ENCODE results near the gene SETBP1.

SETBP1 gene

DNA sequence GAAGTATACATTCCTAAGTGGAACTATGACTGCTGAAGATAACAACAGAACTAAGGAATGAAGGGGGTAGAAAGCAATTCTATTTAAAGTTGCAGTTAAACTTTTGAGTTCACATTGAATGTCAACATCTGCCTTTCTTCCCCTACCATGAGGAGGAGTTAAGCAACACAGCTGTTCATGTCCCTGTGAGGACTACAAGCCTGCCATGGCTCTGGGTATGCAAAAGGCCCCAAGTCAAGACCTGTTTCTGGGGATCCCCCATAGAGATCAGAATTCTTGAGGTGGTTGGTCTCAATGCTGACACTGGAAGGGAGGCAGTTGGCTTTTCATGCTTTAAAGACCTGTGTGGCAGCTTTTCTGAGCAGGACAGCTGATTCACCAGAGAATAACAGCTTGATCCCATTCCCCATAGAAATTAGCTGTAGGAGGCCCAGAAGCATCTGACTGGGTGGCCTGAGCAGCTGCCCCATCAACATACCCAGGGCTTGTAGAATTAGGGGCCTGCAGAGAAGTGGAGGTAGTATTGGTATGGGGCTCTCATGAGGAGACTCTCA lies 131.0 kb downstream of the SETBP1 start:
- in situ Hi-C loops (cut with MboI; ENCODE audit: low sequenced_read_pairs), result no loop called here

DNA sequence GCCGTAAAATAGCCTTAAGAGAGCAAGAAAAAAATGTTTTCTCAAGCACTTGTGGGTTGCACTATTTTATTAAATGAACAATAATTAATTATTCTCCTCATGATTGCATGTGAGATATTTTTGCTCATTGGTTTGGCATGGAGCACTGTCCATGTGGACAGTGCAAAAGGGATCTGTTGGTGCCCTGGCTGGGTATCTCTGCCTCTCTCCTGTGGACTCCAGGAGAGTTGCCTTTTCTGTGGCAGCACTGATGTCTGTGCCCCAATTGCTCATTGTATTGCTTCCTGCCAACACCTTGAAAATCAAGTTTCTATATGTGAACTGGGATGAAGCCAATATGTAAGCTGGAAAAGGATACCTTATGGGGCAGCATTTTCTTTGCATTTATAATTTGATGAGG lies 131.7 kb downstream of the SETBP1 start:
- in situ Hi-C loops (cut with MboI; ENCODE audit: low sequenced_read_pairs), result no loop called here

DNA sequence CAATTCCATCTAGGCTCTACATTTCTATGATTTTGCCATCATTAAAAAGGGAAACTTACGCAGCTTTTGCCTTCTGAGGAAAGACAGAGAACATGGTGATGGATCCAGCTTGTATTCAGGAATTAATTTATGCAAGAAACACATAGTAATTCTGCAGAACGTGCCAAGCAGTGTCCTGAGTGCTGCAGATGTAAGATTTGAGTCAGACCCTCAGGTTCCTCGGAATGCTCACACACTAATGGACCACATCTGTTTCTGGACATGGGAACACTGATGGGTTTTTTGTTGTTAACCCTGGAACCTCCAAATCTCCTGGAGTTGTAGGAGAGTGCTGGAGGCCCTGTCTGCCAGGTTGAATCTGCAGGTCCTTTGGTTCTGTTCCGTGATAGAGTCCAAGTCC lies 132.9 kb downstream of the SETBP1 start:
- in situ Hi-C loops (cut with MboI; ENCODE audit: low sequenced_read_pairs), result no loop called here

DNA sequence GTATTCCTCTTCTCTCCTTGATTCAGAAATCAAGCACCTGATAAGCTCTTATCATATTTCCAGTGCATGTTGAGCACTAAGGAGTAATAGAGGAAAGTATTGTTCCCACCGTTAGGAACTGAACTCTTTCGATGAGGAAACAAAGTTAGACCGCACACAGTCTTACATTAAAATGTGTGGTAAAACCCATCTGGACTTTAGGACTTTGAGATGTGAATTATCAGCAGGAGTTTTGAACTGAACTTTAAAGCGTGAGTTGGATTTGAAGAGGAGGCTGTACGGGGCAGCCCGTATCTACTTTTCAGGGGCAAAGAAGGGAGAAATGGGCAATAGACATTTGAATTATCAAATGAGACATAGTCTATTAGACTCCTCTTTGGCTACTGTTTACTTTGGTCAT lies 134.4 kb downstream of the SETBP1 start:
- in situ Hi-C loops (cut with MboI; ENCODE audit: low sequenced_read_pairs), result no loop called here

DNA sequence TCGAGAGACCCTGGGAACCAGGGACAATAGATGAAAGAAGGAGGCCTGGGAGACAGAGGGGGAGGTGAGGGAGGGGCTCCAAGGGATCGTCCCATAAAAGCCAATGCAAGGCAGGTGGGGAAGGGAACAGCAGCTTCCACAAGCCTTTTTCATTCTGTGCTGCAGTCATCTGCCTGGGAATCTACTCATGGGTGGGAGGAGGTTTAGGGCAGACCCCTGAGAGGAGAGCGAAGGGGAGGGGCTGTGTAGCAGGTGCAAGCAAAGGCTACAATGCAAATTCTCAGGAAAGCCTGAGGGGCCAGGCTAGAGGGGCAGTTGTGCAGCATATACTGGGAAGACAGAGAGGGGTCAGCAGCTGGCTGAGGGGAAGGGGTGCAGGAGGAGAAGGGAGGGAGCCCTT lies 135.4 kb downstream of the SETBP1 start:
- in situ Hi-C loops (cut with MboI; ENCODE audit: low sequenced_read_pairs), result no loop called here

DNA sequence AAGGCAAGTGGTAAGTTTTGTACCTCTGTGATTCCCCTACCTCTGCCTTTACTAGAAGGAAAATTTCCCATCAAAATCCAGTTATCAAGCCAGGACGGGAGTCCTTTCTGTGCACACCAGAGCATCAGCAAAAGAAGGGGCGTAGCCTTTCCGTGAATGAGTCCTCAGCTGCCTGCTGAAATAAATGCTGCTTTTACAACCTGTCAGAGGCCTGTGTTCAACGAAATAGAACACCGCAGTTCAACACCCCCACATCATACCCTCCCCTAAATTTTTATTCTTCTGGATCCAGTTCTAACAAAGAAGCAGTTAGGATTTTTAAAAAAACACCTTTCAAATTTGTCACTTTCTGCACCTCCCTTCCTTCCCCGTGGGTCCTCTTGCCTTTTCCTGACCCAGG lies 135.8 kb downstream of the SETBP1 start:
- in situ Hi-C loops (cut with MboI; ENCODE audit: low sequenced_read_pairs), result no loop called here

DNA sequence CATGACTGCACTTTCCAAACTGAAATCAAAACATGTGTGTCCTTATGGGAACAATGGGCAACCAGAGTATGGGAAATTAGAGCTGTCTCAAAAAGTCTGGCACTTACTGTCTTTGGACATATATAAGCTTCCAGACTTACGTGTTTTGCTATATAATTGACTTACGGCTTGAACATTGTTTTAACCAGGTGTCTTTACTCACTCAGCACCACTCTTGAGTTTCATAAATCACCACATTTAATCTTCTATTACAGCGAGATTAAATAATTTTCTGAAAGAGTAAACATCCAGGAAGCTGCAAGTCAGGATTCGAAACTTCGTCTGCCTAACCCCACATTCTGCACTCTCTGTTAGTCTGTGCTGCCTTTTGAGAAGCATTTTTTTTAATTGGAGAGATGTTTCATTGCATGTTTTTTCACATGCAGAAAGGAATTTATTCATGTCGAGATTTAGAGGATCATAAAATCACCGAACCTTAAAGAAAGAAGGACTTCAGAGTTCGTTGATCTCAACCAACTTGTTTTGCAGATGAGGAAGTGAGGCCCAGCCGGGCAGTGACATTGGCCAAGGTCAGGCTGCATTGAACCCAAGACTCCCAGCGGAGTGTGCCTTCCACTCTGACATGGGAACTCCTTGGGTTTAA lies 137.3 kb downstream of the SETBP1 start:
- in situ Hi-C loops (cut with MboI; ENCODE audit: low sequenced_read_pairs), result no loop called here

DNA sequence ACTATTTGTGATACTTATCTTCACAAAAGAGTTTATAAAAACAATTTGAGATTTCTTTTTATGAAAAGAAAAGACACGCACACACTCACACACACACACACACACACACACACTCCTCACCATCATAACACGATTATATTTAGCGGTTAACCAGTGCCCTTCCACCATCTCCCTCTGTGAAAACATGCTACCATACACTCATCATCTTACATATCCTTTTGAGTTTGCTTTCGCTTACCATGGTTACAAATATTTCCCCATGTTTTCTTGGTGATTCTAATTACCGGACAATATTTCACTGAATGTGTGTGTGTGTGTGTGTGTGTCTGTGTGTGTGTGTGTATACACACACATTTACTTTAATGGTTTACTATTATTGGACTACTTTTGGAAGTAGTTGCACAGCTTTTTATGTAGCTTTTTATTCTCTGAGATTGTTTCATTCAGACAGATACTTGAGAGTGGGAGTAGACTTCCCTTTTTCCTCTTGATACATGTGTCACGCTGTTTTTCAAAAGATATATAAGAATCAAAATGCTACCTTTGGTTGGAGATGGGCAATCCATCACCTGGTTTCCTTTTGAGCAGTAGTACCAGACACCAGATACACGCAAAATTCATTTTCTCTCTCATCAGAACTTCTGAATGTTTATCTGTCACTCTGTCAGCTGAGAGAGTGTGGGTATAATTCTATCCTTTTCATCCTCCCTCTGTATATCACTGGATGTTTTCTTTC lies 138.1 kb downstream of the SETBP1 start:
- in situ Hi-C loops (cut with MboI; ENCODE audit: low sequenced_read_pairs), result no loop called here

DNA sequence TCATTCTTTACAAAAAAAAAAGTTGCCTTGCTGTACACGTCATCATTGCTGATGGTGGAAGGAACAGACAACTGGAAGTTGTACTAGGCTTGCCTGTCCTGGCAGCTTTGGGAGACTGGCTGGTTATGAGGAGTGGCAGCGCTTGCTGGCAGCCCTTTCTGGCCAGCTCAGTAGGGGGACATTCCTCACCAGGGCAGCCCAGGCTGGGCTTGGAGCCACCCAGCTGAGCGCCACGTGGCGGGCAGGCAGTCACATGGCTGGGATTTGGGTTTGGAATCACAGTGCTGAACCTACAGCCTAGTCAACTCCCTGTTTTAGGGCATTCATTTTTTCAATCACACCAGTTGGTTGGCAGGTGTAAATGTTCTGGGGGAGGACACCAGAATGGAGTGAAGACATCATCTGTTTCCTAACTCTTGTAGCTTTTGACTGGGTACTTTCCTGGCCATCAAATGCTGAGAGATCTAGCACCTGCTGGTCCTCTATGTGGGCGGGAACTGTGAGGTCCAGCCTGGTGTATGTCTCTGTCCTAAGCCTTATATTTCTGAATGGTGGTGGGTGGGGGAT lies 139.3 kb downstream of the SETBP1 start:
- in situ Hi-C loops (cut with MboI; ENCODE audit: low sequenced_read_pairs), result no loop called here

DNA sequence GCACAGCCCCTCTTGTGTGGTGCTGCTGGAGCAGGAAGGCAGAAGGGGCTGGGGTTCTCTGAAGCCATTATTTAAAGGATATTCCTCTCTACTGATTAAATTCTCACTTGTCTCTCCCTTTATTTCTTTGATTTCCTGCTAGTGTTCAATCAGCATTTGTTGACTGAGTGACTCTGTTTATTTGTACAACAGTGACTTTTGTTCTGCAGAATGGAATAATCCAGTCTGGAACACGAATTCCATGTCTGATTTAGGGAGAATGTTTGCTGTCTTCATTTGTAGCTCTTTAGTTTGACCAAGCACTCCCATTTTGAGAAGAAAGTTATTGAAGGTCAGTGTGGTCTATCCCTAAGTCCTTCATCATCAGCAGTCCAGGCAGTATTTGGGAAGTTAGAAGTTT lies 141.2 kb downstream of the SETBP1 start:
- in situ Hi-C loops (cut with MboI; ENCODE audit: low sequenced_read_pairs), result no loop called here

DNA sequence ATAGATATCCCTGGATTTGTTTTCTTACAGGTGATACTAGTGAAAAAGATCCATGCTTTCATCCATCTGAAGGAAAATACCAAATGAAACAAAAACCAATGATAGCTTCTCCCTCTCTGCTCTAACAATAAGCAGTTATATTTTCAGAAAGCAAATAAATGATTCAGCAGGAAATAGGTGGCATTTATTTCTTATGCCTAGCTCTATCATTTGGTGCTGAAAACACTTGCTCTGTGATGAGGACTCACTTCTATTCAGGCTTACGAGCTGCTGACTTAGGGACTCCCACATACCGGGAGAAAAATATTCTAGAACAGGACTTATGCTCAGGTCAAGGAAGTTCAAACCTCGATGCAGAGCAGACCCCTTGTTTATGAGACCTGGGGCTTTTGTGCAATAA lies 142.6 kb downstream of the SETBP1 start:
- in situ Hi-C loops (cut with MboI; ENCODE audit: low sequenced_read_pairs), result no loop called here

DNA sequence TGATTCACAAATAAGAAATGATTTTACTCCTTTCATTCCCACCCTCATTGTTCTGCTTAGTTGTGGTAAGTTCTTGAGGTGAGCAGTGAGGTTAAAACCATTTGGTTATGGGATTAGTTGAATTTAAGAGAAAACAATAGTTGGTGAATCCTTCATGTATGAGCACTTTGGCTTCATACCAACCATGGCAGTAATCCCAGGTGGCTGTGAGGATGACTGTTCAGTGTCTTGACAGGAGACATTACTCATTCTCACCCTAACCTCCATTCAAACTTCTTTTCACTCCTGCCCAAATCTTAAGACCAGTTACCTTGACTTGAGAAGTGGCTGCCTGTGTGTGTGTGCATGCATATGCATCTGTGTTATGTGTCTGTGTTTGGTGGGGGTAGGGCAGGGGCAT lies 143.1 kb downstream of the SETBP1 start:
- in situ Hi-C loops (cut with MboI; ENCODE audit: low sequenced_read_pairs), result no loop called here

DNA sequence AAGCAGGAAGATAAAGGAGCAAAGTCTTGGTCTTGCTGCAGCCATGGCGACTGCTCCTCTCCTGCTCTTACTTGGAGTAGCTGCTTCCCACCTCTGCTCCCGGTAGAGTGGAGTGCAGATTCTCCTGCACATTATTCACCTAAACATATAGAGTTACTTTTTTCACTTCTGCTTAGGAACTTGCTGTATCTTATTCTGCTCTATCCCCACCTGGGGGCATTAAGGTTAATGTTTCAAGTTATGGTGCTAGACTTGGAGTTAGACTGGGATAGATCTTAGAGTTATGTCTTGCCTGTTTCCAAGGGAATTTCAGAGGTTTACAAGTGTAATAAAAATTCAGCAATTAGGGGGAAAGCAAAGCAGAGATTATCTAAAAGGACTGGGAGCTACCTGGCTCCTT lies 144.2 kb downstream of the SETBP1 start:
- in situ Hi-C loops (cut with MboI; ENCODE audit: low sequenced_read_pairs), result no loop called here

DNA sequence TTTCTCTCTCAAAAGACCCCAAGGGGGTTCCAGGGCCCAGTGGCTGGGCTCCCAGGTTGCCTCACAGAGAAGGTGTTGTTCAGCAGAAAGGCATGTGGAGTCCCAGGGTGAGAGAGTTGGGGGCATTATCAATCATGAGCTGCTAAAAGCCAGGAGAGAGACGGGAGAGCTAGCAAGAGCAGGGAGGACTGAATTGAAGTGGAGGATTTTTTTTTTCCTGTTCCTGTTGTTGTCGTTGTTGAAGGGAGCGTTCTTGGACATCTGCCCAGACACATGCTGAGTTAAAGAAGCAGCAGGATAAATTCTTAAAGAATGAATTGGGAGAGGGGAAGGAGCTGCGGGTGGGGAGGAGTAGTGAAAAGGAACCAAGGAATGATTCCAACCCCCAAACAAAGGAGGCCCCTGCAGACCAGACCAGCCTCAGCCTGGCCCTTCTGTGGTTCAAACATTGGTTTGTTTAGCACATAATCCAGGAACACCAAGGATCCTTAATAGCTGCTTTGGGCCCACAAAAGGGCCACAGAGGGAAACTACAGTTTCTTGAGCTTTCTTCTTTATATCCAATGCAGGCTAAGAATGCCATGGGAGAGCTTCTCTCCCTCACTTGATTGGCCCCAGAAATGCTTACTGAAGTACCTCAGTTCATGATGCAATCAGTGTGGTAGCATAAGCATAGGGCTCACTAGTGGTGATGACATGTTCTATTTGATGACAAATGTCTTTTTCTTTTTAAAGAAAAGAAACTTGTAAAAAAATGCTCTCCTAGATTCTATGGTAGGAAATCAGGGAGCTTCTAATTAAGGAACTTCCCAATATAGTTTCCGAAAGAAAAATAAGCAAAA lies 146.0 kb downstream of the SETBP1 start:
- in situ Hi-C loops (cut with MboI; ENCODE audit: low sequenced_read_pairs), result no loop called here

DNA sequence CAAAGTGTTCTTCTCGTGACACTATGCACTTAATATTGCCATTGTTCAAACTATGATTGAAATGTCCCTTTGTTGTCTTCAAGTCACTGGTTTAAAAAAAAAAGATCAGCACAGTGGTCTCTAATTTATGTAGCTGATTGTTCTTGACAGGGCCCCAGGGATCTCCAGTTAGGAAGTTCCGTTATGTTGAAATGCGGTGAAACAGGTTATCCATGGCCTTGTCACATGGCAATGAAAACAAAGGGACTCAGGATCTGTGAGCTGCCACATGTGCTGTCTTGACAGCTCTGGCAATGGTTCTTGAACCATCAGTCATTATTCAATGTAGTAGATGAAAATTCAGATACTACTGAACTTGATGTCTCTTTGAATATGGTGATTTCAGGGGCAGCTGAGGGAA lies 147.4 kb downstream of the SETBP1 start:
- in situ Hi-C loops (cut with MboI; ENCODE audit: low sequenced_read_pairs), result no loop called here

DNA sequence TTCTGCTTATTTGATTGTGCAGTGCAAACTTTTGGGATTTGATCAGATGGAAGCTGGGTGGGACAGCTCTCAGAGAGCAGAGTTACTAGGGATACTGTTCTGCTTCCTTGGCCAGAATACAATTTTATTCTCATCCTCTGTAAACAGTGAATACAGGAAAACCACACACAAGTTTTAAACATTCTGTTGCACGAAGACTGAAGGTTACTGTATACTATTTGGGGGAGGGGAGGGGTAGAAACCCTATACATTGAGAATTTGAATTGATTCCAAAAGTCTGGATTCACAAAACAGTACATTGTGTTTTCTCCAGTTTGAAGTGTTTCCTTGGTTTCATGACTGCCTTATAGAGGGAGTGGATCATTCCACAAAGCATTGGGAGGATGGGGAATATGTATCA lies 149.9 kb downstream of the SETBP1 start:
- in situ Hi-C loops (cut with MboI; ENCODE audit: low sequenced_read_pairs), result no loop called here

DNA sequence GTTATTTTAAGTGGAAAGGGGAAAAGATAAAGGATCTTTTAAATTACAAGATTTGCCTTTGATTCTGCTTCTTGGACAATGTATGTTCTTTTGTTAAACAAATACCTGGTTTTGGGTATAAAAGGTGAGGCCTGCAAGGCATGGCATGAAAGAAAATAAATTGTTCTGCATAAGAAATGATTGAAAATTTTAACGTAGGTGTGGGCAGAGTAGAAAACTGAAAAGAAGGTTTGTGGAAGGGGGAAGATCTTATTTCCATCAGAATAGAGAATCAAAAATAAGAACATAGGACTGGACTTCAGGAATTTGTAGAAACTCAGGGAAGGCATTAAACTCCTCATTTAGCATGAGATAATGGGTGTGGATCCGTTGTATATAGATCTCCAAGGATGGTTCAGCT lies 153.1 kb downstream of the SETBP1 start:
- in situ Hi-C loops (cut with MboI; ENCODE audit: low sequenced_read_pairs), result no loop called here

DNA sequence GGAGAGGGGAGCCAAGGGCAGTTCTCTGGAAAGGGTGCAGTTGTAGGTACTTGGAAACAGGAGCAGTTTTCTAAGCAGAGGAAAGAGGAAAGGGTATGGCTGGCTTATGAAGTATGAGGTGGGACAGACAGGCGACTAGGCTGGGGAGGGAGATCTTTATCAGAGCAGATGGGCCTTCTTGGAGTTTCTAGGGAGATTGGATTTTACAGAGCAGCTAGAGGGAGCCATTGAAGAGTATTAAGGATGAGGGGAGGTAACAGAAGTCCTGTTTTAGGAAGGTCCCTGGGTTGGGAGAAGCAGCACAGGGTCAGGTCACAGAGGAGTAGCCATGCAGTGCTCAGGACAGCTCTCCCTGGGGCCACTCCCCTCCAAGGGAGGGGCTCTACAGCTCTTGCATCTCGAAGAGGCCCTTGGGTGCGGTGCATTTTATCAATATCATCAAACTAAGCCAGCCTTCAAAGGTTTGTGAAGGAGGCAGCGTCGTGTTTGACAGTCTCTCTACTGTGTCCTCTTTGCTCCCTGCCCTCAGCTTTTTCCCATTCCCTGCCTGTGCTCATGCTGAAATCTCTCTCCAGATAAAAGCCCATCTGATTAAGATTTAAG lies 154.3 kb downstream of the SETBP1 start:
- in situ Hi-C loops (cut with MboI; ENCODE audit: low sequenced_read_pairs), result no loop called here

DNA sequence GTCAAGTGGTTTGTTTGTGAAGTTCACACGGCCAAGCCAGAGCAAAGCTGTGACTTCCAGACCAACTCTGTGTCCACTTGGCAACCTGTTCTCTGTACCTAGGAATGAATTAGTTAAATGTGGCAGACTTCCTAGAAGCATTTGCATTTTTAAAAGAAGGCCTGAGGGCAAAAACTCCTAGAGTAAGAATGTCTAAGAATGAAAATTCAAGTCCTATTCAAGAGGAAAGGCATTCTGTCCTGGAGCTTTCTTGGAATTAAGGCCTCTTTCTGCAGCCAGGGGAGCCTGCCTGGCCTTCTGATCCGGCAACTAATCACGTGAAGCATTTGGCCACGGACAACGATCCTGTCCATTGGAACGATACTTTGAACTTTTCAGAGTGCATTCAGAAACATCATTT lies 155.0 kb downstream of the SETBP1 start:
- in situ Hi-C loops (cut with MboI; ENCODE audit: low sequenced_read_pairs), result no loop called here

DNA sequence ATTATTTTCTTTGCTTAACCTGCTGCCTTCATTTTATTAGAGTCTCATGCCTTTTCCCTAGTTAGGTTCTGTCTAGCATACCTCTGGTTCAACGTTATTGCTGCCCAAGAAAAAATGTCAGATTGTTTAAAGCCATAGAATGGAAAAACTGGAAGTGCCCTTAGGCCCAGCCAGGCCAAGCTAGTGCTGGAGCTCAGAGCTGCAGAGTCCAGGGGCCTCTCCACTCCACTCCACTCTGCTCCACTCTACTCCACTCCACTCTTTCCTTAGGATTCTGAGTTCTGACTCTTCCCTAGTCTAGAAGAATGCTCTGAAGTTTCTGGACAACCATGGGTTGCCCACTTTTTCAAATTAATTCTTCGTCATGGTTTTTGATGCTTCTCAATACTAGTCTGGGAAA lies 155.6 kb downstream of the SETBP1 start:
- in situ Hi-C loops (cut with MboI; ENCODE audit: low sequenced_read_pairs), result no loop called here

Data from HL-60/S4 treated with phorbol 12-myristate 13-acetate at 8.2 ng/mL for 4 days and 3 days (cell line).